SIG-M5 treated with dmso at 0.1 percent for 504 hours (cell line): Measurements from ENCODE around the gene DLG2.

Experiments
- DNase-seq: peaks from one replicate; lab custom pipeline; 2025; ENCODE audit not compliant: unreplicated experiment; lab: John Stamatoyannopoulos, UW

Gene DLG2

GRCh38 chr11:83979593-83979992 lies 1647.6 kb downstream of the DLG2 start:
- DNase-seq: no peak

- DNase-seq: no peak
These were observed 1648.2 kb downstream of the DLG2 start for GRCh38 chr11:83978942-83979341.

GRCh38 chr11:83976086-83976485 lies 1651.1 kb downstream of the DLG2 start:
- DNase-seq: no peak

- no peak for DNase-seq
These were observed 1654.6 kb downstream of the DLG2 start for GRCh38 chr11:83972536-83972935.

- no peak for DNase-seq
These were observed 1656.1 kb downstream of the DLG2 start for GRCh38 chr11:83971063-83971462.

GRCh38 chr11:83970061-83970671 lies 1657.0 kb downstream of the DLG2 start:
- DNase-seq: no peak

GRCh38 chr11:83957038-83957900 lies 1669.9 kb downstream of the DLG2 start:
- DNase-seq: no peak

GRCh38 chr11:83956119-83956697 lies 1670.9 kb downstream of the DLG2 start:
- no peak for DNase-seq

- DNase-seq: no peak
These were observed 1672.4 kb downstream of the DLG2 start for GRCh38 chr11:83954780-83955179.

- no peak for DNase-seq
These were observed 1675.6 kb downstream of the DLG2 start for GRCh38 chr11:83951521-83951920.

- DNase-seq: no peak
These were observed 1678.9 kb downstream of the DLG2 start for GRCh38 chr11:83948200-83948599.

- no peak for DNase-seq
These were observed 1681.2 kb downstream of the DLG2 start for GRCh38 chr11:83945976-83946375.

- DNase-seq: no peak
These were observed 1686.1 kb downstream of the DLG2 start for GRCh38 chr11:83941050-83941449.

- no peak for DNase-seq
These were observed 1689.0 kb downstream of the DLG2 start for GRCh38 chr11:83938148-83938547.

- no peak for DNase-seq
These were observed 1694.1 kb downstream of the DLG2 start for GRCh38 chr11:83933008-83933407.

GRCh38 chr11:83927422-83927821 lies 1699.7 kb downstream of the DLG2 start:
- no peak for DNase-seq

GRCh38 chr11:83924795-83925542 lies 1702.2 kb downstream of the DLG2 start:
- no peak for DNase-seq

- no peak for DNase-seq
These were observed 1703.2 kb downstream of the DLG2 start for GRCh38 chr11:83923961-83924360.

- no peak for DNase-seq
These were observed 1704.2 kb downstream of the DLG2 start for GRCh38 chr11:83922953-83923352.

- DNase-seq: no peak
These were observed 1704.8 kb downstream of the DLG2 start for GRCh38 chr11:83922318-83922717.

- no peak for DNase-seq
These were observed 1705.5 kb downstream of the DLG2 start for GRCh38 chr11:83921447-83922192.
